Stimulated activated CD8-positive, alpha-beta memory T cell treated with anti-CD3 and anti-CD28 coated beads, Interleukin-15, amount 100 ng/mL, for 24 hours (primary cell): ENCODE measurements around the gene CNOT1.

Experiments used
- DNase-seq: peaks from one replicate; pipeline ENCODE4 v3.0.0-alpha.2; 2020; ENCODE audit warnings: low read depth

Gene CNOT1

DNA sequence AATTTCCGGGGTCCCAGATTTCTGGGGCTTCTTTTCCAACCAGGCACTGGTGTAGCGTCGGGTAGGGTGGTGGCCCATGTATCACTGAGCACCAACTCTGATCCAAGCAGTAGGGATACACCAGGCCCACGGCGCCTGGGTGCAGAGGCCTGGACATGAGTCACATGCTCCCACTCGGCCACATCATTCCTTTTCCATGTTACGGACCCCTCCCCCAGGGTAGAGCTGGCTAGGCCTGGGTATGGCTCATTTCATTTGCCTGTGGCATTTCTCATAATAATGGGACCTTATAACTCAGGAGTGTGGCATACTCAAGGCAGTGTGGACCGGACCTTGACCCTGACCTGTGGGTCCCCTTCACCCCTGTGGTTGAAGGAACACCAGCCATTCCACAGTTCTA, 147.7 kb downstream of the CNOT1 start:
- no peak for DNase-seq

DNA sequence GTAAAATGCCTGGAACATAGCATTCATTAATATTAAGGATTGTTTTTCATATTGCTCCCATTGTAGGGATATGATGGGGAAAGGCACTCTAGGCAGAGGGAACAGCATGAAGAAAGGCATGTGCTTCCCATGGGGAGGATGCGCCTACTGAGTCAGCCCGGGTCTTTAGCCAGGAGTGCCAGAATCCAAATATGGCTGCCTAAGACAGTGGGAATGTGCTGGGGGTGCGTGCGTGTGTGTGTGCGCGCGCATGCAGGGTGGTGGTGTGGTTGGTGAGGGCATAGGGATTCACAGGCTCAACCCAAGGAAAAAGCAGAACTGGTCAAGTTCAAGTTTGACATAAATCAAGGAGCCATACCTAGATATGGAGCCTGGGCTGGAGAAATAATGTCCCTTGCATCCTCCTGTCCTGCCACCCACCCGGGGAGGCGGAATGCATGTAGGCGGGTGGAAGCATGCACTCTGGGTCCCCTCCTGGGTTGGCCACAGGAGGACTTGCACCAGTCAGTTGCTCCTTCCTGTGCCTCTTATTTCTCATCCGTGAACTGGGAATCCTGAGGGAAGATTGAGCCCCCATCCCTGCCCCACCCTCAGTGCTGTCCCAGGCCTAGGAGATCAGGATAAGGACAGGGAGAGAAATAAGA, 148.3 kb downstream of the CNOT1 start:
- no peak for DNase-seq

DNA sequence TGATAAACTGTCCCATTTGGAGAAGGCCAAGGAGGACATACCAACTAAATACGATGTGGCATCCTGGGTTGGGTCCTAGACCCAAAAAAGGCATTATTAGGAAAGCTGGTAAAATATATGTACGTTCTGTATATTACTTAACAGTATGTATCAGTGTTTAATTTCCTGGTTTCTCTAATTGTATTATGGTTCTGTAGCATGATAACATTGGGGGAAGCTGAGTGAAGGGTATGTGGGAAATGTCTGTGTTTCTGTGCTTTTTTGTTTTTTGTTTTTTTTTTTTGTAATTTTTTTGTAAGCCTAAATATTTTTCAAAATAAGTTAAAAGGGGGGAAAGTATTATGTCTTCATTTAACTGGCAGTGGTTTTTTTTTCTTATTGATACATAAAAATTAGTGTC, 151.2 kb downstream of the CNOT1 start:
- DNase-seq, result no peak

DNA sequence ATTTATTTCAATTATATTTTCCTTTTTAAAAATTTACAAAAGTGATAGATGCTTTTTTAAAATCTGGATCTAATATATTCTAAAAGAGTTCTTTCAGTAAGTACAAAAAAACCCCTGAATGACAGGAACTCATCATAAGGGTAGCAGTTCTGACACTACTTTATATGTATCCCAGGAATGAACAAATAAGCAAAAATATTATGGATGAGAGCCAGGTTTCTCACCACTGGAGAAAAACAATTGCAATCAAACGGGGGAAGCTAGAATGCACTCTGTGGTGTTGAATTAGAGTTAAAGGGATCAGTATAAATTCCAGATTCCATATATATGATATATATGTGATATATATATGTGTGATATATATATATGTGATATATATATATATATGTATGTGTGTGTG, 152.8 kb downstream of the CNOT1 start:
- no peak for DNase-seq

DNA sequence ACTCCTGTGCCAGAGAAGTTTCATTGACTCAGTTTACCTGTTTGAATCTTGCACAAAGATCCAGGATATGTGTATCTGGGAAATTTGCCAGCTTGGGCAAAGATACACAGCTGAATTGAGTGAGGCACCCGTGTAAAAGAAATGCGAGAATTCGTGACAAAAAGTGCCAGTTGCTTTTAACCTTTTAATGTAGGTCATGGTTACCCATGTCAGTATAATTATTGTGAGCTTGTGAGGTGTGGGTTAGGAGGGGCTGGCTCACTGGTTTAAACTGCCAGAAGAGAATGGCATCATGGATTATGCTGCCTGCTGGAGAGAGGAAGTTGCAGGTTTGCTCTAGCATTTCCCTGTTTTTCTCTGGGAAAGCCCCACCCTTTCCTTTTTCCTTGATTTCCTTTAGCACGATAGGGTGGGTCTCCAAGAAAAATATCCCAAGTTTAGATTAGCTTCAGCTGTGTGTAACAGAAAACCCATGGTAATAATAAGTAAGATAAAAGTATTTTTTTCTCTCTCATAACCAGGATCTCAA, 154.5 kb downstream of the CNOT1 start:
- no peak for DNase-seq

DNA sequence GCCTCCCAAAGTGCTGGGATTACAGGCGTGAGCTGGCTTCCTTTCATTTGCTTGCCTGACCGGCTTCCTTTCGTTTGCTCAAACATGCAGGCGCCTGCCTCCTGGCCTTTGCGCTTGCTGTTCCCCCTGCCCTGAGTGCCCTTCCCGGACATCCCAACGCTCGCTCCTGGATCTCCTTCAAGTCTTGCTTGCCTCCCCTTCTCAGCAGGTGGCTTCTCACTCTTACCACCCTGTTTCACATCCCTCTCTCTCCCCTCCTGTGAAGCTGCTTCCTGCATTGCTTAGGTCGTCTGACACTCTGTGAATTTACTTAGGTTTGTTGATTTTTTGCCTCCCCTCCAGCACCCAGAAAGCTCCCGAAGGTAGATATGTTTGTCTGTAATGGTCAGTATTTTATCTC, 155.3 kb downstream of the CNOT1 start:
- no peak for DNase-seq

DNA sequence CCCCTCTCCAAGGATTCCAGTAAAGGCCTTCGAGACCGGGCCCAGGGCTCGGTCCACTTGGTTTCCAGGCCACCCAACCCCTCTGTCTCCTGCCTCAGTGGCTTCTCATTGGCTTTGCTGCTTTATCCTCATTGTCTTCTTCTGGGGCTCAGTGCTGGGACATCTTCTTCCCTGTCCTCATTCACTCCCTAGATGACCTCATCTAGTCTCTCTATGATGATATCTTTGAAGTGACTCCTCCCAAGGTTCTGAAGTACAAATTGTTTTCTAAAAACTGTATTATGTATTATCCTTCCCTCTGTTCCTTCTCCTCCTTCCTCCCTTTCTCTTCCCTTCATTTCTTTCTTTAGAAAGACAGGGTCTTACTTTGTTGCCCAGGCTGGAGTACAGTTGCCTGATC, 156.8 kb downstream of the CNOT1 start:
- DNase-seq, result no peak

DNA sequence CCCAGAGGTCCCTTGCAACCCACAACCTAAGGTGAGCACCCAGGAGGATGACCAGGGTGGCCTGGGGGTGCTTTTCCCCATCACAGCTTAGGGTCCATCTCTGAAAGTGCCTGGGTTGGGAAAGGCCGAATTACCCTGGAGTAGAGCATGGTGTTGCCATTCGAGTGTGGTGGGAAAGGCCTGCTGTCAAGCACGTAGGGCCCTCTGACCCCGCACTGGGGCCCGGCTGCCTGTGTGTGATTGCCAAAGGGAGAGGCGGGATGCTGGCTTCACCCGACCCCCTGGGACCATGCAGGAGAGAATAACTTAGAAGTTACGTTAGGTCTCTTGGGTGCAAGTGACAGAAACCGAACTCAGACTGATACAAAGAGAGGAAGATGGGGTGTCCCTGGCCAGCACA, 157.4 kb downstream of the CNOT1 start:
- no peak for DNase-seq

DNA sequence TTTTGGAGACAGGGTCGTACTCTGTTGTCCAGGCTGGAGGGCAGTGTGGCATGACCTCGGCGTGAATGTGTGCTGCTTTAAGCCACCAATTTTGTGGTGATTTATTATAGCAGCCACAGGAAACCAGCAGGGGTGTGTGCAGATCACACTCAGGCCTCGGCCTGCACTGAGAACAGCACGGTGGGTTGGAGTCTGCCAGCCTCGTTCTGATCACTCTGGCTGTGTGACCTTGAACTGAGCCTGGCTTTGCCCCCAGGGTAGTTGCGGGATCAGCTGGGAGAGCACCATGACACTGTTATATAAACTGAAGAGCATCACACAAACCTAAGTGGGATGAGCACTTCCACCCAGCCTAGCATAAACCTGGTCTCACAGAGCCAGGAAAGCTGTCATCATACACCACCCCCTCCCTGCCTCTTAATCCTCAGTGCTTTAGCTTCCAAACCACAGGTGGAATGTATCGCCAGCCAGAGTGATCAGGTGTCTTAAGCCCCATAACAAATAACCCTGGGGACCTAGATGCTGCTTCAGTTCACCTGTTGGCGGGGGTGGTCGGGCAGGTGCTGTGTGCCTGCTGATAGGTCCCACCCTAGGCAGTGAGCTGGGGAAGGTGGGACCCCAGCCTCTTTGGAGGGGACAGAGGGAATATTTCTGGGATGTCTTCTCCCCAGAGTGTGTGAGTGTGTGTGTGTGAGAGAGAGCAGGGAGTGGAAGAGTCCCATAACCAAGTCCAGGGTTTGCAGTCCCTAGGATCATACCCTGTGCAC, 158.2 kb downstream of the CNOT1 start:
- DNase-seq, result no peak
